ENCODE data around the gene PEX14. TPM values are rescaled to one million over a fixed set of nuclear protein-coding genes. Genes with fewer than 3 reads are reported as not detected.

The PEX14 gene
- total and polyA plus RNA-seq, 9 of the 15 experiments (the other 6 are each of a cell fraction or from before 2014, with no cell fraction given), result 2.6 to 45.7 (median 22.7) TPM

DNA sequence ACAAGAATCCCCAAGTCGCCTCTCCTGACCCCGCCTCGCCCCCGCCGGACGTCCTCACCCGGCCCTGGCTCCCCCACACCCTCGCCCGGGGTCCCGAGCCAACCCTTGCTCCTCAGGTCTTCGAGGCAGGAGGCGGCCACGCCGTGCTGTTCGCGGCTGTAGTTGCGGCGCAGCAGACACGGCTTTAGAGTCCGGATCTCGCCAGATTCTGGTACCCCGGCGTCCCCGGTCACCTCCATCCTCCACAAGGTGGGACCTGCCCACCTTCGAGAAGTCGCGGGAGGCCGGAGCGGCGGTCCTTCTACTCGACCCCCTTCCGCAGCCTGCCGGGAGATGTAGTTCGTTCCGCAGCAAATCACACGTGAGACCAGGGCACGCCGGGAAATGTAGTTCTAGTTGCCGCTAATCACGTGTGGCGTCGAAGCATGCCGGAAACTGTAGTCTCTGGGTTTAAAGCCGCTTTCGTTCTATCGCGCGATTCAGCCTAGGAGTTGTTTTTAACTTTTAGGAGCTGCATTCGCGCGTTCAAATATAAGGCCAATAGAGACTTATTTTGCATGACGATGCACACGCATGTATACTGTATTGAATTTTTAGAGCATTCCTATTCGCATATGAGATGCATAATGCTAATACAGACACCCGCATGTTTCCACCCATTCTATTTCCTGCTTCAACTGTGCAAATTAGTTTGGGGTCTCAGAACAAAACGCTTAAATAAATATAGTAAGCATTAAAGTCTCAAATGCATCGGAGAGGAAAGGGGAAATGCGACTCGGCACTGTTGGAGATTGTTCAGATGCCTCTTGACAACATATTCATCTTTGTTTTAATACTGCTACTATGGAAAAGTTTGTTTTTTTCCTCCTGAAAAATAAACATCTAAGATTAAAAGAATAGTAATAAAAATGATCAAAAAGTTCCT is 2.3 kb upstream of the PEX14 start, which contains the start of gene DFFA (continued):
- TF ChIP-seq, protein P1, sequence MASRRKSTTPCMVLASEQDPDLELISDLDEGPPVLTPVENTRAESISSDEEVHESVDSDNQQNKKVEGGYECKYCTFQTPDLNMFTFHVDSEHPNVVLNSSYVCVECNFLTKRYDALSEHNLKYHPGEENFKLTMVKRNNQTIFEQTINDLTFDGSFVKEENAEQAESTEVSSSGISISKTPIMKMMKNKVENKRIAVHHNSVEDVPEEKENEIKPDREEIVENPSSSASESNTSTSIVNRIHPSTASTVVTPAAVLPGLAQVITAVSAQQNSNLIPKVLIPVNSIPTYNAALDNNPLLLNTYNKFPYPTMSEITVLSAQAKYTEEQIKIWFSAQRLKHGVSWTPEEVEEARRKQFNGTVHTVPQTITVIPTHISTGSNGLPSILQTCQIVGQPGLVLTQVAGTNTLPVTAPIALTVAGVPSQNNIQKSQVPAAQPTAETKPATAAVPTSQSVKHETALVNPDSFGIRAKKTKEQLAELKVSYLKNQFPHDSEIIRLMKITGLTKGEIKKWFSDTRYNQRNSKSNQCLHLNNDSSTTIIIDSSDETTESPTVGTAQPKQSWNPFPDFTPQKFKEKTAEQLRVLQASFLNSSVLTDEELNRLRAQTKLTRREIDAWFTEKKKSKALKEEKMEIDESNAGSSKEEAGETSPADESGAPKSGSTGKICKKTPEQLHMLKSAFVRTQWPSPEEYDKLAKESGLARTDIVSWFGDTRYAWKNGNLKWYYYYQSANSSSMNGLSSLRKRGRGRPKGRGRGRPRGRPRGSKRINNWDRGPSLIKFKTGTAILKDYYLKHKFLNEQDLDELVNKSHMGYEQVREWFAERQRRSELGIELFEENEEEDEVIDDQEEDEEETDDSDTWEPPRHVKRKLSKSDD (conservative IDR thresholded peaks at IDR 0.05; ENCODE audit: low read length), result no peak
- TF ChIP-seq, protein P2, sequence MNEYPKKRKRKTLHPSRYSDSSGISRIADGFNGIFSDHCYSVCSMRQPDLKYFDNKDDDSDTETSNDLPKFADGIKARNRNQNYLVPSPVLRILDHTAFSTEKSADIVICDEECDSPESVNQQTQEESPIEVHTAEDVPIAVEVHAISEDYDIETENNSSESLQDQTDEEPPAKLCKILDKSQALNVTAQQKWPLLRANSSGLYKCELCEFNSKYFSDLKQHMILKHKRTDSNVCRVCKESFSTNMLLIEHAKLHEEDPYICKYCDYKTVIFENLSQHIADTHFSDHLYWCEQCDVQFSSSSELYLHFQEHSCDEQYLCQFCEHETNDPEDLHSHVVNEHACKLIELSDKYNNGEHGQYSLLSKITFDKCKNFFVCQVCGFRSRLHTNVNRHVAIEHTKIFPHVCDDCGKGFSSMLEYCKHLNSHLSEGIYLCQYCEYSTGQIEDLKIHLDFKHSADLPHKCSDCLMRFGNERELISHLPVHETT (CRISPR knock-in tag; conservative IDR thresholded peaks at IDR 0.05 in 1 of 2, IDR thresholded peaks at IDR 0.05 in 1 of 2), result peak in 1 of 2 experiments; percentile 86; a peak in 2 of 4 replicates
- TF ChIP-seq SUPT5H (IDR thresholded peaks at IDR 0.05) (peak; percentile 79), ZNF354B (CRISPR knock-in tag; IDR thresholded peaks at IDR 0.05) (no peak), ZNF431 (CRISPR knock-in tag; IDR thresholded peaks at IDR 0.05) (no peak), POU5F1 (IDR thresholded peaks at IDR 0.05; ENCODE audit: borderline replicate concordance, low read depth, low read length, partially characterized antibody) (peak; percentile 75), ZNF445 (CRISPR knock-in tag; IDR thresholded peaks at IDR 0.05; ENCODE audit: low read depth) (no peak), PCBP2 (IDR thresholded peaks at IDR 0.05; ENCODE audit: low read depth, low read length, poor library complexity, severe bottlenecking) (no peak), GTF2F1 (IDR thresholded peaks at IDR 0.05; ENCODE audit: low read depth, low read length) (peak; percentile 83), RB1 (IDR thresholded peaks at IDR 0.05; ENCODE audit: low read depth) (no peak; the same call in none of the 2 replicates), TBL1XR1 (IDR thresholded peaks at IDR 0.05; ENCODE audit: low read length in 2 of 2) (peak; percentile 75 to 92), TGIF2 (CRISPR knock-in tag; IDR thresholded peaks at IDR 0.05) (peak; percentile 97; the same call in 1 of the 2 replicates), SRSF1 (IDR thresholded peaks at IDR 0.05; ENCODE audit: low read depth, low read length) (no peak)
- TF ChIP-seq, protein P3, sequence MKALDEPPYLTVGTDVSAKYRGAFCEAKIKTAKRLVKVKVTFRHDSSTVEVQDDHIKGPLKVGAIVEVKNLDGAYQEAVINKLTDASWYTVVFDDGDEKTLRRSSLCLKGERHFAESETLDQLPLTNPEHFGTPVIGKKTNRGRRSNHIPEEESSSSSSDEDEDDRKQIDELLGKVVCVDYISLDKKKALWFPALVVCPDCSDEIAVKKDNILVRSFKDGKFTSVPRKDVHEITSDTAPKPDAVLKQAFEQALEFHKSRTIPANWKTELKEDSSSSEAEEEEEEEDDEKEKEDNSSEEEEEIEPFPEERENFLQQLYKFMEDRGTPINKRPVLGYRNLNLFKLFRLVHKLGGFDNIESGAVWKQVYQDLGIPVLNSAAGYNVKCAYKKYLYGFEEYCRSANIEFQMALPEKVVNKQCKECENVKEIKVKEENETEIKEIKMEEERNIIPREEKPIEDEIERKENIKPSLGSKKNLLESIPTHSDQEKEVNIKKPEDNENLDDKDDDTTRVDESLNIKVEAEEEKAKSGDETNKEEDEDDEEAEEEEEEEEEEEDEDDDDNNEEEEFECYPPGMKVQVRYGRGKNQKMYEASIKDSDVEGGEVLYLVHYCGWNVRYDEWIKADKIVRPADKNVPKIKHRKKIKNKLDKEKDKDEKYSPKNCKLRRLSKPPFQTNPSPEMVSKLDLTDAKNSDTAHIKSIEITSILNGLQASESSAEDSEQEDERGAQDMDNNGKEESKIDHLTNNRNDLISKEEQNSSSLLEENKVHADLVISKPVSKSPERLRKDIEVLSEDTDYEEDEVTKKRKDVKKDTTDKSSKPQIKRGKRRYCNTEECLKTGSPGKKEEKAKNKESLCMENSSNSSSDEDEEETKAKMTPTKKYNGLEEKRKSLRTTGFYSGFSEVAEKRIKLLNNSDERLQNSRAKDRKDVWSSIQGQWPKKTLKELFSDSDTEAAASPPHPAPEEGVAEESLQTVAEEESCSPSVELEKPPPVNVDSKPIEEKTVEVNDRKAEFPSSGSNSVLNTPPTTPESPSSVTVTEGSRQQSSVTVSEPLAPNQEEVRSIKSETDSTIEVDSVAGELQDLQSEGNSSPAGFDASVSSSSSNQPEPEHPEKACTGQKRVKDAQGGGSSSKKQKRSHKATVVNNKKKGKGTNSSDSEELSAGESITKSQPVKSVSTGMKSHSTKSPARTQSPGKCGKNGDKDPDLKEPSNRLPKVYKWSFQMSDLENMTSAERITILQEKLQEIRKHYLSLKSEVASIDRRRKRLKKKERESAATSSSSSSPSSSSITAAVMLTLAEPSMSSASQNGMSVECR (CRISPR knock-in tag; IDR thresholded peaks at IDR 0.05), result peak; percentile 98
- TF ChIP-seq, protein P4, sequence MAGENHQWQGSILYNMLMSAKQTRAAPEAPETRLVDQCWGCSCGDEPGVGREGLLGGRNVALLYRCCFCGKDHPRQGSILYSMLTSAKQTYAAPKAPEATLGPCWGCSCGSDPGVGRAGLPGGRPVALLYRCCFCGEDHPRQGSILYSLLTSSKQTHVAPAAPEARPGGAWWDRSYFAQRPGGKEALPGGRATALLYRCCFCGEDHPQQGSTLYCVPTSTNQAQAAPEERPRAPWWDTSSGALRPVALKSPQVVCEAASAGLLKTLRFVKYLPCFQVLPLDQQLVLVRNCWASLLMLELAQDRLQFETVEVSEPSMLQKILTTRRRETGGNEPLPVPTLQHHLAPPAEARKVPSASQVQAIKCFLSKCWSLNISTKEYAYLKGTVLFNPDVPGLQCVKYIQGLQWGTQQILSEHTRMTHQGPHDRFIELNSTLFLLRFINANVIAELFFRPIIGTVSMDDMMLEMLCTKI (IDR thresholded peaks at IDR 0.05; ENCODE audit: partially characterized antibody), result no peak
